Gastroesophageal sphincter (tissue), 3 donors: ENCODE data around the gene LIPC.

Experiments used
- POLR2AphosphoS5 ChIP-seq: sonication (generic); formaldehyde crosslinking; IDR thresholded peaks from one replicate; pipeline ENCODE4 v1.6.1; 2017; ENCODE audit warnings: antibody characterized with exemption
- TF ChIP-seq, protein P1 (sequence below), 4 experiments: fragments of 200-600 bp in 2 of 4; fragments of 450-650 bp in 2 of 4; sonication (generic) in 1 of 4; IDR thresholded peaks; one replicate each; pipeline ENCODE4 v1.5.1; 2017 to 2019; ENCODE audit warnings: antibody characterized with exemption in 4 of 4, mild to moderate bottlenecking in 2 of 4, moderate library complexity in 2 of 4

DNA sequence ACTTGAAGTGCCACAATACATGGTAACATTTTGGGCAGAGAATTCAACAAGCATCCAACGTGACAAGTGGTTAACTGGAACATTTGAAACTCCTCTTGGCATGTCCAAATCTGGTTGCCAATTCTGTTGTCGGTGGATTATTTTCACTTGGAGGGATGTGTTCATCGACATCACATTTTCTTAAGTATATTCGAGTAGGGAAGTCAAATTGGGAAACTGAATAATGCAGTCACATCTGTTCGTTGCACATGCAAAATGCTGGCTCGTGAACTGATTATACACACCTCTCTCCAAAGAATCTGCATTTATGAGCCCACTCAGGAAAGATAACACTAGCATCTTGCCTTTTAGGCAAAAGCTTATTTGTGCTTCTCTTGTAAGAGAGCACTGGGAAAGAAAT is 139.7 kb downstream of the LIPC start:
- TF ChIP-seq, protein P1, sequence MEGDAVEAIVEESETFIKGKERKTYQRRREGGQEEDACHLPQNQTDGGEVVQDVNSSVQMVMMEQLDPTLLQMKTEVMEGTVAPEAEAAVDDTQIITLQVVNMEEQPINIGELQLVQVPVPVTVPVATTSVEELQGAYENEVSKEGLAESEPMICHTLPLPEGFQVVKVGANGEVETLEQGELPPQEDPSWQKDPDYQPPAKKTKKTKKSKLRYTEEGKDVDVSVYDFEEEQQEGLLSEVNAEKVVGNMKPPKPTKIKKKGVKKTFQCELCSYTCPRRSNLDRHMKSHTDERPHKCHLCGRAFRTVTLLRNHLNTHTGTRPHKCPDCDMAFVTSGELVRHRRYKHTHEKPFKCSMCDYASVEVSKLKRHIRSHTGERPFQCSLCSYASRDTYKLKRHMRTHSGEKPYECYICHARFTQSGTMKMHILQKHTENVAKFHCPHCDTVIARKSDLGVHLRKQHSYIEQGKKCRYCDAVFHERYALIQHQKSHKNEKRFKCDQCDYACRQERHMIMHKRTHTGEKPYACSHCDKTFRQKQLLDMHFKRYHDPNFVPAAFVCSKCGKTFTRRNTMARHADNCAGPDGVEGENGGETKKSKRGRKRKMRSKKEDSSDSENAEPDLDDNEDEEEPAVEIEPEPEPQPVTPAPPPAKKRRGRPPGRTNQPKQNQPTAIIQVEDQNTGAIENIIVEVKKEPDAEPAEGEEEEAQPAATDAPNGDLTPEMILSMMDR (IDR thresholded peaks at IDR 0.05), result no peak
- TF ChIP-seq POLR2AphosphoS5, result no peak
